D721Med (cell line): ENCODE results near the gene COL26A1.
"Not testable (repeated sequence)": the region's sequence is repeated elsewhere in the genome, so short reads cannot be mapped to it uniquely, and the experiment has no call there.

Source experiments
- DNase-seq: peaks from one replicate; pipeline ENCODE4 v3.0.0; 2011; ENCODE audit warnings: low spot score; ENCODE audit not compliant: insufficient read length
- FAIRE-seq: peaks from 2 replicates; lab custom pipeline; 2011; peaks lifted over from hg19 to GRCh38; lab: Jason Lieb, UNC
- CTCF ChIP-seq: IDR thresholded peaks from 2 replicates; pipeline ENCODE4 v1.5.1; 2012; ENCODE audit warnings: mild to moderate bottlenecking, control low read depth; ENCODE audit not compliant: insufficient read depth; ENCODE audit errors: missing control alignments

COL26A1 gene

DNA sequence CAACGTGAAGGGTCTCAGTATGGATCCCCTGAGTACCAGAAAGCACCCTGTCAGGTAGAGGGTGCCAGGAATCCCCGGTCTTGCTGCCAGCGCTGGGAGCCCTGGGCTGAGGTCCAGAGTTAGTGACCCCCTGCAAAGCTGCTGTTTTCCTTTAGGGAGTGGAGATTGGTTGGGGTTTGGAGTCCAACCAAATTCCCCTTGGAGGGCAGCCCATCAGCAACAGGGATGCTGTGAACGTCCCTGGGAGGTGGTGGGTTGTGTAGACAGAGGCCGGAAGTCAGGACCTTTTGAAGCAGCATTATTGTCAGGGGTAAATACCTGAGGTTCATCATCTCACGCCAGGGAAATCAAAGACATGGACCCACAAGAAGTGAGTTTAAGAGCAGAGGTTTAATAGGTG, 104.2 kb downstream of the COL26A1 start:
- no peak for DNase-seq
- no peak for TF ChIP-seq CTCF
- FAIRE-seq, result no peak

GRCh38 chr7:101468546-101469275, 106.0 kb downstream of the COL26A1 start:
- DNase-seq, result no peak
- no peak for TF ChIP-seq CTCF
- no peak for FAIRE-seq

DNA sequence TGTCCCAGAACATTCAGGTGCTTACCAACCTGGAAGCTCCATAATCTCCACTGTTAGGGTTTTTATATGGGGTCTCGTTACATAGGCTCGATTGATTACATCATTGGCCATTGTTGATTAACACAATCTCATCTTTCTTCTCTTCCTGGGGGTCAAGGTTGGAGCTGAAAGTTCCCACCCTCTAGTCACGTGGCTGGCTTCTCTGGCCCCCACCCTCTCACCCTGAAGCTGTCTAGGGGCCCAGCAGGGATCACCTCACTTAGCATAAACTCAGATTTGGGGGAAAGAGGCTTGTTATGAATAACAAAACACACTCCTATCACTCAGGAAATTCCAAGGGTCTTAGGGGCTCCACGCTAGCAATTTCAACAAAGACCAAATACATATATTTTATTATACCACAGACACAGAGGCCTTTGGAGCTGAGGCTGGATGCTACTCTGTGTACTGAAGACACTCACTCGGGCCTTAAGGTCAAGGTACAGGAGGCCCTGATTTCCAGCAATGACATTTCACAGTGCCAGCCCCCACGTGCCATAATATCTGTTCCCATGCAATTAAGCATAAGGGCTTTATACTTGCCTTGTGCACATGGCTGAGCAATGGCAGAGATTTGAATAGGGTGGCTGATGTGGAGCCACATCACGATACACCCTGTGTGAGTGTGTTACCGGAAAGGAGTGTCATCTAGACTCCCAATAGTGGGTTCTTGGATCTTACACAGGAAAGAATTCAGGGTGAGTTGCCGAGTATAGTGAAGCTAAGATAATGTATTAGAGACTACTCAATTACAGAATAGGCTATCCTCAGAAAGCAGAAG, 108.2 kb downstream of the COL26A1 start:
- FAIRE-seq (no peak), DNase-seq (no peak)
- no peak for TF ChIP-seq CTCF

DNA sequence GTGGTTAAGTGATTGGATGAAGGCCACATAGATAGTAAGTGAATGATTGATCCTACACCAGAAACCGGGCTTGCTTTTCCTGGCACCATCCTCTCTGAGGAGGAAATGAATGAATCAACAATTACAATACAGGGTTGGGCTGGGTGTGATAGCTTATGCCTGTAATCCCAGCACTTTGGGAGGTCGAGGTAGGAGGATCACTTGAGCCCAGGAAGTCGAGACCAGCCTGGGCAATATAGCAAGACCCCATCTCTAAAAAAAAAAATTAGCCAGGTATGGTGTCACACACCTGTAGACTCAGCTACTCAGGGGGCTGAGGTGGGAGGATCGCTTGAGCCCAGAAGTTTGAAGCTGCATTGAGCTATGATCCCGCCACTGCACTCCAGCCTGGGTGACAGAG, 111.5 kb downstream of the COL26A1 start:
- no peak for TF ChIP-seq CTCF
- DNase-seq, result no peak
- FAIRE-seq, result no peak

DNA sequence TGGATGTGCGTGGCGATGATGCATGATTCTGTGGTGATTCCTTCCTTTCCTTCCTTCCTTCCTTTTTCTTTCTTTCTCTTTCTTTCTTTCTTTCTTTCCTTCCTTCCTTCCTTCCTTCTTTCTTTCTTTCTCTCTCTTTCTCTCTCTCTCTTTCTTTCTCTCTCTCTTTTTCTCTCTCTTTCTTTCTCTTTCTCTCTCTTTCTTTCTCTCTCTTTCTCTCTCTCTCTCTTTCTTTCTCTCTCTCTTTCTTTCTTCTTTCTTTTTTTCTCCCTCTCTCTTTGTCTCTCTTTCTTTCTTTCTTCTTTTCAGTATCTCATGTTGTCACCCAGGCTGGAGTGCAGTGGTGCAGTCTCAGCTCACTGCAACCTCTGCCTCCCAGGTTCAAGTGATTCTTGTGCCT, 113.0 kb downstream of the COL26A1 start:
- not testable (repeated sequence) for DNase-seq, FAIRE-seq

DNA sequence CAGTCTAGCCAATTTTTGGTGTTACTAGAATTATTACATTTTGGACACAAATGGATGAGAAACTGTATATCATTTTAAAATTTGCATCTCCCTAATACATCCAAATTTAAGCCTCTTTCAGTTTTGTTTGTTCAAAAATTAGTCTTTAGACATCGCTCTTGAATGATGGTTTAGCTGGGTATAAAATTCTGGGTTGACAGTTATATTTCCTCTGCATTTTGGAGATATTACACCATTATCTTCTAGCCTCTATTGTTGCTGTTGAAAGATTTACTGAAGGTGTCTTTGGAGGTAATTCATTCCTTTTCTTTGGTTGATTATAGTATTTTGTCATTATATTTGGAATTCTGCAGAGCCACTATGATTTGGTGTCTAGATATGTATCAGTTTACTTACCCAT, 116.5 kb downstream of the COL26A1 start:
- TF ChIP-seq CTCF, result no peak
- FAIRE-seq, result no peak

DNA sequence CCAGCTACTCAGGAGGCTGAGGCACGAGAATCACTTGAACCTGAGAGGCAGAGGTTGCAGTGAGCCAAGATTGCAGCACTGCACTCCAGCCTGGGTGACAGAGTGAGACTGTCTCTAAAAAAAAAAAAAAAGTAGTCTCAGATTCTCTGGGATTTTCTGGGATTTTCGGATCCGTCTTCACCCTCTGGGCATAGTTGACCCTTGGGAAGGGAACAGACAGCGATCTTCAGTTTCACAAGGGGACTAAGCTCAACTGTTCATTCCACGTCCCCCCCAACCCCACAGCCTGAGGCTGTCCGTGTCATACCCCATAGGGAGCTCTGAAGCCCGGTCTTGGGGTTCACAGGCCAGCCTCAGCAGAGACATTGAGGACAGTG, 123.4 kb downstream of the COL26A1 start:
- DNase-seq, FAIRE-seq: not testable (repeated sequence)

More for the DNA sequence above, 116.5 kb downstream of the COL26A1 start:
- DNase-seq, result no peak
